ENCODE measurements around the gene ACSF3.

ACSF3 gene

GRCh38 chr16:89147085-89147817, 53.6 kb downstream of the ACSF3 start:
- DNase-seq = no peak

DNA sequence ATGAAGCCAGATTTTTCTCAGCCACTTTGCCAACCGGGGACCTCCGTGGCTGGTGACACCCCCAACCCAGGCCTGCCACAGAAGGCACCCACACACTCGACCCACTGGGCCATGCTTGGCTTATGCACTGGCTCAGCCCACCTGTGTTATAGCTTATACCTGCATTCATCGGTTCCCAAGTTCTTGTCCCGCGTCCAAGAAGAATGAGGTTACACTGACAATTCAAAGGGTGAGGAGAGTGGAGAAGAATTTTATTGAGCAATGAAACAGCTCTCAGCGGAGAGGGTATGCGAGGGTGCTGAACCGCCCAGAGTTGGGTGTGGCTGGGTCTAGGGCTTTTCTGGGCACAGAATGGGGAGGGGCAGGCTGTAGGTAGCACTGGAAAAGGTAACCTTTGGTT, 55.7 kb downstream of the ACSF3 start:
- no peak for DNase-seq

DNA sequence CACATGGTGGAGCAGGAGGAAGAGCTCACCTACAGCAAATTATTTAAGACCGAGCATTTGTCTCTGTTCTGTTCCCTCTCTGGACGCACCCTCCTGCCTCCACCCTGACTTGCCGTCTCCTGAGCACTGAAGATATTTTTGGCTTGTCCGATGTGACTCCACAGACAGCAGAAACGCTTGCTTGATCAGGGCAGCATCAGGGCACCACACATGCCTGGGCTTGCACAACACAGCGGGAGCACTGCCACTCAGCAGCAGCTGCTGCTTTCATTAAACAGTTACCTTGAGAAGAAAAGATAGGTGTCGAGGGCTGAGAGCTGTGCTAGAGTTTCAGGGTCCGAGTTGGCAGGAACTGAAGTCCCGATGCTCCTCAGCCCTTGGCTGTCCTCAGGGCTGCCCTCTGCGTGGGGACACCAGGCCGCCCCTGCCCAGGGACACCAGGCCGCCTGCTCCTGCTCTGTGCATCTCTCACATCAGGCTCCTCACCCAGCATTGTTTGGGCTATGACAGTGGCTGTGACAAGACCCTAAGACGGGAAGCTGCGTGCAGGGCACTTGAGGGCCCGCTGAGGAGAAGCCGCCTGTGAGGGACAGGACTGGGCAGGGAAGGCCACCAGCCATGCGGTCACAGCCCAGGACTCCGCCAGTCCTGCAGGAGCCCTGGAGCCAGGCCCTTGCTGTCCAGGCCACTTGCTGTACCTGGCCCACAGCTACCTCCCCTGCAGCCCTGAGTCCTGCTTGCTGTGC, 56.6 kb downstream of the ACSF3 start:
- DNase-seq = no peak

- no peak for DNase-seq
Observed at GRCh38 chr16:89150981-89151380, 57.3 kb downstream of the ACSF3 start.

GRCh38 chr16:89152831-89153700, 59.4 kb downstream of the ACSF3 start:
- no peak for DNase-seq

- DNase-seq = no peak
Observed at GRCh38 chr16:89153848-89154271, 60.2 kb downstream of the ACSF3 start.

DNA sequence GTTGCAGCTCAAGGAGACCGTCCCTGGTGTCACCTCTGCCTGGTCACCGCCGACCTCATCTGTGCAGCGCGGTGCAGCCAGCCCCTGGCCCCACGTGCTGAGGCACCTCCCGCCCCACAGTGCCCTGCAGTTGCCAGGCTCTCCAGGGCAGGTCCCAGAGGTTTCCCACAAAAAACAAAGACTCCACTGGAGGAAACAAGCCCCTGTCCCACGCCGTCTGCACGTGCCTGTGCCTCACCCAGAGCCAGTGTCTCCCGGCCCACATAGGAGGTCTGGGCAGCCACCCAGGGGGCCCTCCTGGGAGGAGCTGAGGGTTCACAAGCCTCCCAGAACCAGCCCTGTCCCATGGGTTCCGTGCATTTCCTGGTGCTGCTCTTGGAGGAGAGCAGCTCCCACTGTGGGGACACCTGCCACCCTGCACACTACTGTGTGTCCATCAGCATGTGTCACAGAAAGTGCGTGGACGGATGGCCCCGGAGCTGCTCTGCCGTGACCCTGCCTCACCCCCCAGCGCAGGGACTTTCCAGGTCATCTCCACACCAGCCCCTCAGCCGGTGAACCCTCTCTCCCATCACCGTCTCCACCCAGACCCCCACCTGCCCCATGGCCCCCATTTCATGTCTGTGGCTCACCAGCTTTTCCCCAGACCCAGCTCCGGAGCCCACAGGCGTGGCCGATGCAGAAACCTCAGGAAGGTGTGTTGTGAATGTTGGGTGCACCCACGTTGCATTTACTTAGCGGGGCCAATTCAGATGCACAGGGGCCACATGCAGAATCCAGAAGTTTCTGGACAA, 60.9 kb downstream of the ACSF3 start:
- no peak for DNase-seq

- DNase-seq = no peak
Observed at GRCh38 chr16:89155184-89155679, 61.6 kb downstream of the ACSF3 start.

DNA sequence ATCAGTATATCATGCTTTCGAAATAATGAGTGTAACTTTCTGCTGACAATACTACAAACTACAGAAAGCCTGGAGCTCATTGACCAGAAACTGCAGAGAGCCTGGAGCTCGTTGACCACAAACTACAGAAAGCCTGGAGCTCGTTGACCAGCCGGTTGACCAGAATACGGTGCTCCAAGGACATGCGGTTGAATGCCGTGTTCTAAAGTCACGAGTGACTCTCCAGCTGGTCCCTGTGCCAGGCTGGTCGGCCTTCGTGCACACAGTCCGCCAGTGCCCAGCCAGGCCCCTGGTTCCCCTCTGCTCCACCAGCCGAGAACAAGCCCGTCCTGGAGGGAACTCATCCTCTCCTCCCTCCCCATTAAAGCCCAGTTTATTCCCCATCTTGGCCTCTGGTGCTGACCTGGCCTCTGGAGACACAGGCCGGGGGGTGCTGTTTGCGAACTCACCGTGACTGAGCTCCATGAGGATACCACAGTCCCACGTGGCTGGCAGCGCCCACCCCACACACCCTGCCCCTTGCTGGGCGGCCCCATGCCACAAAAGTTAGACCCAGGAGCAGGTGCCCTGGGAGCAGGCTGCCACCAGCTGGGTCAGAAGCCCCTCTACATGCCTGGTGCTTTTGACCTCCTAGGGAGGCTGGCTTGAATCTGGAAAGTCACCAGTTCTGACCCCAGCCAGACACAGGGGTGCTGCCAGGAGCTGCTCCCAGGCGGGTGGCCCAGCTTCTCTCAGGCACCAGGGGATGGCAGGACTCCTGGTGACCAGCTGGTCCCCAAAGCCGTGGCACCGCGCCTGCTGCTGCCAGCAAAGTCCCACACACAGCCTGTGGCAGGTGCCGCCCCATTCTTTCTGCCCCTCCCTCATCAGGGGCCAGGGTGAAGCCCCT, 62.4 kb downstream of the ACSF3 start:
- no peak for DNase-seq

- no peak for DNase-seq
Observed at GRCh38 chr16:89156740-89157645, 63.3 kb downstream of the ACSF3 start.

DNA sequence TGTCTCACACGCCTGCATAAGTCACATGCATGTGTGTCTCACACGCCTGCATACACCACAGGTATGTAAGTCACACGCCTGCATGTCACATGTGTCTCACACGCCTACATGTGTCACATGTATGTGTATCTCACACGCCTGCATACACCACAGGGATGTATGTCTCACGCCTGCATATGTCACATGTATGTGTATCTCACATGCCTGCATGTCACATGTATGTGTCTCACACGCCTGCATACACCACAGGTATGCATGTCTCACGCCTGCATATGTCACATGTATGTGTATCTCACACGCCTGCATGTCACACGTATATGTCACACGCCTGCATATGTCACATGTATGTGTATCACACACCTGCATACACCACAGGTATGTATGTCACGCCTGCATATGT, 64.1 kb downstream of the ACSF3 start:
- DNase-seq = no peak

GRCh38 chr16:89159066-89159849, 65.6 kb downstream of the ACSF3 start:
- no peak for DNase-seq

DNA sequence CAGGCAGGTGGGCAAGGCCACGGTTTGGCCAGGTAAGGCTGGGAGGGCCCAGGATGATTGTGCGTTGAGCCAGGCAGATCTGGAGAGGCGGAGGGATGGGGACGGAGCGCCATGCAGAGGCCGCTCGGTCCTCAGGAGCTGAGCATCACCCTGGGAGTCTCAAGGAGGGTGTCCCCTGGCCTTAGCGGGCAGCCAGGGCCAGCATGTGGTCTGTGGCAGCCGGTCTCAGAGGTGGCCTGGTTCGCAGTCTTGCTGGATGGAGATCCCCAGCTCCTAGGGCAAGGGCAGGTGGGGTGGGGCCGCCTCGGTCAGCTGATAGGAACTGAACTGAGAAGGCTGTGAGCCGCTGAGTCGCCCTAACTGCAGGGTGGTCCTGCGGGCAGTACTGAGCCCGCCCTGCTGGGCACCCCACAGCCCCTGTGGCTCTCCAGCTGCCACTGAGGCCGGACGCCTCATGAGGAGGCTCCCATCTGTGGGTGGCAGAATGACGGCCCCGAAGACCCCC, 66.2 kb downstream of the ACSF3 start:
- no peak for DNase-seq

DNA sequence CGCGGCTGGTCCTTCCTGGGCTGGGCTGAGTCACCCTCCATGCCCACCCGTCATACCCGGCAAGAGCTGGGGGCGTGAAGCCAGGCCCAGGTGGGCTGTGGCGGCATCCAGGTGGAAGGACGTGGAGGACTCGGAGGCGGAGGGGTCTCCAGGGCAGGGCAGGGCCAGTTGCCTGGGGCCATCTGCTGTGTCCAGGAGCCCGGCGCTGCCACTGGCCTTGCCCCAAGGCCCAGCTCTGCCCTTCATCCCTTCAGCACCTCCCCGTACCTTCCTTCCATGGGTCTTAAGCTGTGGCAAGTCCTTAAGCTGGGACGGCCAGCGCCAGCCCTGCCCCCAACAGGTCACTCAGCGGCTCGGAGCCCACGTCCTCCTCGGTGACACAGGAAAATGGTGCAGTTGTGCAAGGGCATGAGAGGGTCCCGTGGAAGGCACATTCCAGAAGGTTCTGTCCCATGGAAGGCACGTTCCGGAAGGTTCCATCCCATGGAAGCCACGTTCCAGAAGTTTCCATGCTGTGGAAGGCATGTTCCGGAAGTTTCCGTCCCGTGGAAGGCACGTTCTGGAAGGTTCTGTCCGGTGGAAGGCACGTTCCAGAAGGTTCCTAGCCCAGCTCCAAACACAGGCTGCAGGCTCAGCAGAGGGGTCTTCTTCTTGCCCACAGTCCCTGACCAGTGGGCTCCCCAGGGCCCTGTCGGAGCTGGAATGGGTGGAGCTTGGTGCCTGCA, 67.5 kb downstream of the ACSF3 start:
- DNase-seq = no peak

GRCh38 chr16:89161763-89162713, 68.4 kb downstream of the ACSF3 start:
- no peak for DNase-seq

DNA sequence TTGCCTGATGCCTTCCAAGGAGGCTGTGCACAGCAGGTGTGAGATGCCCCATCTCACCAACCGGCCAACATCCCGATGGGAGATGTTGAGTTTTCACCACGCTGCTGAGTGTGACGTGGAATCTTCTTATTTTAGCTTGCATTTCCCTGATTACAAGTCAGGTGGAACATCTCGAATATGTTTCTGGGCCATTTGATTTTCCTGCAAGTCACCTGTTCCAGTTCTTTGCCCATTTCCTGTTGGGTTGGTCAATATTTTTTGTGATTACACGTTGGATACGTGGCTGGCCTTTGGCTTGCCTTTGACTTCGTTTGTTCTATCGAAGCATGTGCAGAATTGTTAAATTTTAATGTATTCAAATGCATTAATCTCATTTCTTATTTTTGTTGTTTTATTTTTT, 69.6 kb downstream of the ACSF3 start:
- no peak for DNase-seq

- no peak for DNase-seq
Observed at GRCh38 chr16:89164436-89164835, 70.8 kb downstream of the ACSF3 start.
